Measurements from ENCODE around the gene HACD2.

The HACD2 gene

GRCh38 chr3:123479891-123480290 lies 105.0 kb downstream of the HACD2 start:
- no peak for DNase-seq

GRCh38 chr3:123478314-123478713 lies 106.5 kb downstream of the HACD2 start:
- no peak for DNase-seq

GRCh38 chr3:123476967-123477750 lies 107.7 kb downstream of the HACD2 start:
- DNase-seq, result no peak

GRCh38 chr3:123475786-123476185 lies 109.1 kb downstream of the HACD2 start:
- DNase-seq, result no peak

- no peak for DNase-seq
These were observed 113.7 kb downstream of the HACD2 start for GRCh38 chr3:123471106-123471505.

GRCh38 chr3:123469323-123469995 lies 115.4 kb downstream of the HACD2 start:
- no peak for DNase-seq

- no peak for DNase-seq
These were observed 117.8 kb downstream of the HACD2 start for GRCh38 chr3:123467046-123467445.

GRCh38 chr3:123464211-123464610 lies 120.6 kb downstream of the HACD2 start:
- DNase-seq, result no peak

- DNase-seq, result no peak
These were observed 125.0 kb downstream of the HACD2 start for GRCh38 chr3:123459862-123460261.

GRCh38 chr3:123458255-123458654 lies 126.6 kb downstream of the HACD2 start:
- no peak for DNase-seq

GRCh38 chr3:123457841-123458240 lies 127.0 kb downstream of the HACD2 start:
- no peak for DNase-seq

GRCh38 chr3:123453675-123454074 lies 131.2 kb downstream of the HACD2 start:
- DNase-seq, result no peak

- DNase-seq, result no peak
These were observed 133.7 kb downstream of the HACD2 start for GRCh38 chr3:123451186-123451585.

GRCh38 chr3:123449997-123450604 lies 134.8 kb downstream of the HACD2 start:
- DNase-seq, result no peak

- no peak for DNase-seq
These were observed 135.5 kb downstream of the HACD2 start for GRCh38 chr3:123449102-123449996.

GRCh38 chr3:123448536-123449101 lies 136.2 kb downstream of the HACD2 start, which contains the start of gene ADCY5:
Gene ADCY5, minus strand, starts transcription at chr3:123449090. Its CDS starts 545 bp downstream, at chr3:123448545.
- no peak for DNase-seq

GRCh38 chr3:123447749-123448517 lies 136.9 kb downstream of the HACD2 start:
- peak; percentile 31 to 37 for DNase-seq

- no peak for DNase-seq
These were observed 137.5 kb downstream of the HACD2 start for GRCh38 chr3:123447416-123447748.

- DNase-seq, result no peak
These were observed 138.2 kb downstream of the HACD2 start for GRCh38 chr3:123446610-123447109.

- no peak for DNase-seq
These were observed 138.6 kb downstream of the HACD2 start for GRCh38 chr3:123446210-123446609.

- no peak for DNase-seq
These were observed 139.2 kb downstream of the HACD2 start for GRCh38 chr3:123445702-123446101.

- DNase-seq, result no peak
These were observed 140.1 kb downstream of the HACD2 start for GRCh38 chr3:123444744-123445143.

Measured in CD4-positive, alpha-beta T cell treated with Interleukin-1 beta for 1 hour (primary cell).